GM21717 (cell line): ENCODE data around the gene NUDT22.

Experiments
- ATAC-seq: cut with Tn5 transposase; IDR thresholded peaks from one replicate; pipeline ENCODE4 v1.9.1; 2021; ENCODE audit warnings: mild to moderate bottlenecking, moderate library complexity; ENCODE audit not compliant: unreplicated experiment

Gene NUDT22

GRCh38 chr11:64268893-64269539 lies 42.9 kb downstream of the NUDT22 start:
- ATAC-seq, result peak; percentile 16

DNA sequence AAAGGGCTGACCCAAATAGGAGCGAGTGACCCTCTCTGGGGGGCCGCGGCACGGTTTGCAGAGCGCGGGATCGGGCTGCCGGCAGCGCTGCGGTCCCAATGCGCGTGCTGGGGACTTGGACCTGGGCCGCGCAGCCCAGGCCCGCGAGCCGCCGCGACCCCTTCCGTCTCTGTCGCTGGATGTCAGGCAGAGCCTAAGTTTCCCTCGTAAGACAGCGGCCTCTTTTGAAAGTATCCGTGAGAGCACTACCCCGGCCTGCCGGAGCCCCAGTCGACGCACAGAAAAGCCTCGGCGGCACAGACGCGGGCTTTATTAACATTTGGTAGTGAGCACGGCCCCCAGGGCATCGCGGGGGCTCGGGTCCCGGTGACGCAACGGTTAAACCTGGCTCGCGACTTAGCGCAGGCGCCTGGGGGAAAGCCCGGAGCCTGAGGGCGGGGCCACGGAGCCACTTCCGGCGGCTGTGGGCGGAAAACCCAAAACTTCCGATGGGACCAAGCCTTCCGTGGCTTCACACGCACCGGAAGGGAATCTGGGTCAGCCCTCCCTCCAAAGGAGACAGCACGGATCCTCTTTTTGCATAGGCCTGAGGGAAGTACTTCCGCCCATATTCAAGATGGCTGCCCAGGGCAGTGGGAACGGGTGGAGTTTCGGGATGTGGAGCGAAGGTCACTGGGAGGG lies 43.6 kb downstream of the NUDT22 start:
- peak; percentile 55 for ATAC-seq

DNA sequence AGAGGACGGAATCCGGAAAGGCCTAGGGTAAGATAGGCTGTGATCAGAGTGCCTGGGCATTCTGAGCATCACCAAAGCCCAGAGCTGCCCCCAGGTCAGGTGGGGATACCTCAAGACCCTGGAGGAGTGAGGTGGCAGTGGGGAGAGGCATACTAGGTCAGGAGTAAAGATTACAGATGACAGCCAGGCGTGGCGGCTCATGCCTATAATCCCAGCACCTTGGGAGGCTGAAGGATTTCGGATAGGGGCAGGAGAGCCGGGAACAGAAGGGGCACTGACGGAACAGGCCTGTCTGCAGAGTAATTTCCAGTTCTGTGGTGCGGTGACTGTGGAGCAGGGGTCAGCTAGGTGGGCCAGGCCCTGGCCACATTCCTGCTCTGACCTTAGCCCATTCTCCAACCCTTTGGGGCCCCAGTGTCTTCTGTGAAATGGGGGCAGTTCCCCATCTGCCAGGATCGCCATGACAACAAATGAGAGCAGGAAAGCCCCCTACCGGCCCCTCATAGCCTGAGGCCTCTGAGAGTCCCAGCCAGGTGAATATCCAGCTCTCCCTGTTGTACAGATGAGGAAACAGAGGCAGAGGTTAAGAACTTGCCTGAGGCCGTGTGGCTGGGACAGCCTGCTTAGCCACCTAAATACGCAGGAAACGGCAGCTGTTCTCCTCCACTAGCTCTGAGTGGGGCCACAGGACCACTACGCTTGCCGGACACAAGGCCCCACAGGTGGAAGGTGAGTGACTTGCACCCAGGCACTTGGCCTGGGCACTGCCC lies 49.1 kb downstream of the NUDT22 start:
- ATAC-seq, result no peak

DNA sequence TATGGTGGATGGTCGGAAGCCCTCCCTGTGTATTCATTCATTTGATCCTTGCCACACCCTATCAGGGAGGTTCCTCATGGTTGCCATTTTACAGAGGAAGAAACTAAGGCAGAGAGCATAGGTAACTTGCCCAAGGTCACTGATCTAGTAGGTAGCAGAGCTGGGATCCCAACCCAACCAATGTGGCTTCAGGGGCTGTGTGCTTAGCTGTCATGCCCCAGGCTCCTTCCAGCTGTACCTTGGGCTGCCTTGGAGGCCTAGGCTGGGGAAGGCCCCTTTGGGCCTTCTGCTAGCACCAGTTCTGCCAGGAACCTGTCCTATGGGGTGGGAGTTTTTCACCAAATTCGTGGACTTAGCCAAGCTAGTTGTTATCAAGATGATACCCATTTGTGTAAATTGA lies 49.8 kb downstream of the NUDT22 start:
- ATAC-seq, result no peak

GRCh38 chr11:64276653-64277431 lies 50.8 kb downstream of the NUDT22 start:
- no peak for ATAC-seq

- no peak for ATAC-seq
Observed at GRCh38 chr11:64278576-64279190, 52.6 kb downstream of the NUDT22 start.
